K562 (cell line): ENCODE data around the gene CCNB1. TPM values are rescaled to one million over a fixed set of nuclear protein-coding genes. Genes with fewer than 3 reads are reported as not detected.

Source experiments
- CGGBP1 ChIP-seq: fragments of 250-450 bp; sonication (Bioruptor Pico); IDR thresholded peaks from 2 replicates; pipeline ENCODE4 v1.9.0; 2021; ENCODE audit warnings: mild to moderate bottlenecking
- EHMT2 ChIP-seq: fragments of 450-650 bp; IDR thresholded peaks from 2 replicates; pipeline ENCODE4 v1.6.1; 2018; ENCODE audit warnings: antibody characterized with exemption
- EP300 ChIP-seq: IDR thresholded peaks from 2 replicates; pipeline ENCODE4 v1.6.1; 2012; ENCODE audit warnings: low read length, improper control_type of control experiment
- FOS ChIP-seq: IDR thresholded peaks from 3 replicates; pipeline ENCODE4 v1.6.1; 2011; ENCODE audit not compliant: insufficient read length; ENCODE audit errors: extremely low read depth
- RBM15 ChIP-seq: fragments of 200-400 bp; formaldehyde crosslinking; IDR thresholded peaks from 2 replicates; pipeline ENCODE4 v1.6.1; 2018; ENCODE audit warnings: mild to moderate bottlenecking, low read length, moderate library complexity; ENCODE audit not compliant: insufficient read depth
- RBM25 ChIP-seq: fragments of 200-400 bp; formaldehyde crosslinking; IDR thresholded peaks from 2 replicates; pipeline ENCODE4 v1.6.1; 2018; ENCODE audit warnings: low read length, low read depth, moderate library complexity; ENCODE audit not compliant: severe bottlenecking
- RHOXF2B ChIP-seq: fragments of 250-450 bp; sonication (Bioruptor Pico); conservative IDR thresholded peaks from 2 replicates; pipeline ENCODE4 v1.5.1; 2021
- SREBF1 ChIP-seq: fragments of 150-350 bp; IDR thresholded peaks from 2 replicates; pipeline ENCODE4 v1.6.1; 2014; ENCODE audit warnings: antibody characterized with exemption, low read depth, low read length, borderline replicate concordance
- ZBTB33 ChIP-seq: sonication (generic); formaldehyde crosslinking; IDR thresholded peaks from 2 replicates; pipeline ENCODE4 v1.8.1; 2023; ENCODE audit warnings: mild to moderate bottlenecking, missing genetic modification reagents
- ZBTB43 ChIP-seq: sonication (generic); formaldehyde crosslinking; IDR thresholded peaks from 2 replicates; pipeline ENCODE4 v1.8.0; 2023; ENCODE audit warnings: mild to moderate bottlenecking, missing genetic modification reagents
- ZNF354B ChIP-seq: fragments of 250-450 bp; sonication (Bioruptor Pico); IDR thresholded peaks from 2 replicates; pipeline ENCODE4 v1.4.0; 2020
- ZNF41 ChIP-seq: fragments of 250-450 bp; sonication (Bioruptor Pico); conservative IDR thresholded peaks from 2 replicates; pipeline ENCODE4 v1.4.0; 2020; ENCODE audit warnings: mild to moderate bottlenecking
- polyA plus RNA-seq, 8 experiments: library from polyadenylated mRNA; depleted of rRNA in 4 of 8; stranded (reverse) in 5 of 8; unstranded in 3 of 8; fragments of >200 nt; fragmentation: Nextera tagmentation in 2 of 8; fragmentation: Illumina TruSeq in 1 of 8; extraction: Ambion mirVana in 2 of 8; extraction: Trizol in 1 of 8; gene quantifications; 2 replicates each; pipeline versions ENCODE4 v1.2.1 to v1.2.3, GENCODE V29; 2011 to 2014; ENCODE audit warnings: inconsistent platforms in 1 of 8, missing spikeins in 1 of 8
- total RNA-seq, 7 experiments: library from RNA; depleted of rRNA in 6 of 7; stranded (reverse); fragments of >200 nt in 6 of 7; fragmentation: Illumina TruSeq in 2 of 7; extraction: Trizol in 2 of 7; gene quantifications; 2 replicates each; pipeline versions ENCODE4 v1.2.1 to v1.2.3, GENCODE V29; 2011 to 2021; ENCODE audit warnings: low replicate concordance in 1 of 7

The CCNB1 gene
- total and polyA plus RNA-seq, 9 of the 15 experiments (the other 6 are each of a cell fraction or from before 2014, with no cell fraction given), result 165 to 679 (median 271) TPM

GRCh38 chr5:69166686-69167492 lies at the start of gene CCNB1 (continued):
- TF ChIP-seq ZBTB33 (CRISPR knock-in tag), result peak; percentile 68; the same call in 1 of the 2 replicates
- peak; percentile 83 for TF ChIP-seq RBM25
- no peak for TF ChIP-seq EP300
- TF ChIP-seq ZBTB43 (CRISPR knock-in tag), result 0 out of 2 replicates have a peak, but pooled peaks have one; percentile 56
- no peak for TF ChIP-seq RHOXF2B (CRISPR knock-in tag)
- no peak for TF ChIP-seq SREBF1
- TF ChIP-seq EHMT2, result no peak
- no peak for TF ChIP-seq ZNF354B
- TF ChIP-seq ZNF41 (CRISPR knock-in tag), result no peak
- TF ChIP-seq CGGBP1 (CRISPR knock-in tag), result no peak
- TF ChIP-seq FOS, result peak; percentile 91
- no peak for TF ChIP-seq RBM15
